HS-5 (cell line): ENCODE results near the gene UNC5B.

Source experiments
- DNase-seq: peaks from one replicate; pipeline ENCODE4 v3.0.0-alpha.2; 2012; ENCODE audit warnings: low read depth

Gene UNC5B

DNA sequence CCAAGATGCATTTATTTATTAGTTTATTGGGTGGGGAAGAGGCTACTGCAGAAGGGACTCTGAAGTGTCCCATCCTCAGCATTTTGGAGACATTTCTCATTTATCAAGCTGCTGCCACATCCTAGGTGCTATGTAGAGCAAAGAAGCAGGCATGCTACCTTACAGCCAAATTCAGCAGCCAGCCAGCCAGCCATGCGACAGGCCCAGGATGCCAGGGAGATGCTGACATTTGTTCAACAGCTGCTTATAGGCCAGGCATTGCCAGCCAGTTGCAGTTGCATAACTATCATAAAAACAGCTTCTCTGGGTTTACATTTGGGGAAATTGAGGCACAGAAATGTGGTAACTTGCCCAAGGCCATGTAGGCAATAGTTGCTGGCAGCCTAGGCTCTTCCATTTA is 109.0 kb downstream of the UNC5B start:
- no peak for DNase-seq

GRCh38 chr10:71323407-71323806 is 111.0 kb downstream of the UNC5B start:
- no peak for DNase-seq

DNA sequence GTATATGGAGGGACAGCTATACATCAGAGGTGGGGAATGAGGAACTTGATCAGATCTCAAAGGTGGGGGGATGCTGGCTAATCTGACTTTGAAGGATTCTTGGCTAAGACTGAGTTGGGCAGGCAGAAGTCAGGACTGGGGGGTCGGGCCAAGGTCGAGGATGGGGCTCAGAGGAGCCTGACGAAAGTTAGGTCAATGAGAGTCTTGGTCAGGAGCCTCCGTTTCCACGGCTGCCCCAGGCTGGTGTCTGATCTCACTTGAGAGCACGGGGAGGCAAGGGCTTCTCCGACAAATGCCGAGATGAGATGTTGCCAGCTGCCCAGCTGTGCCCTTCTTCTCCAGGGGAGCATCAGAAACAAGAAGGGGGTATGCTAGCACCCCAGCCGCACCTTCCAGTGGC is 112.4 kb downstream of the UNC5B start:
- no peak for DNase-seq

- no peak for DNase-seq
Observed at GRCh38 chr10:71325267-71325666, 112.9 kb downstream of the UNC5B start.

DNA sequence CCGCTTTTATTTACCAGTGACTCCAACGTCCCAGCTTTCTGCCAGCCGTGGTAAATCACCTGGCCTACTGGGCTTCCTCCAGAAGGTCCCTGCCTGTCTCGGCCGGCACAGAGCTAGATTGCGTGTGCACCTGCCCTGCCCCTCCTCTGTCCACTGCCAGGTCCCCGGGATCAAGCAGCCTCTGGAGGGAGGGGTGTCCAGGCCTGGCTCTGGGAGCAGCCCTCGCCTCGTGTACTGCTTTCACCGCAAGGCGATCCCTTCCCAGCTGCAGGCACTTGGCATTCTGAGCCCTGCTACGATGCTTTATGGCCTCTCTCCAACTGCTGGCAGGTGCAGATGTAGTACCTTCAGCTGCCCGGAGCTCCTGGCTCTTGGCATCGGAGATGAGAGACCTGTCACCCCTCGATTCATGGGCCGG is 114.1 kb downstream of the UNC5B start:
- no peak for DNase-seq

- DNase-seq, result no peak
Observed at GRCh38 chr10:71330789-71331404, 118.5 kb downstream of the UNC5B start.

DNA sequence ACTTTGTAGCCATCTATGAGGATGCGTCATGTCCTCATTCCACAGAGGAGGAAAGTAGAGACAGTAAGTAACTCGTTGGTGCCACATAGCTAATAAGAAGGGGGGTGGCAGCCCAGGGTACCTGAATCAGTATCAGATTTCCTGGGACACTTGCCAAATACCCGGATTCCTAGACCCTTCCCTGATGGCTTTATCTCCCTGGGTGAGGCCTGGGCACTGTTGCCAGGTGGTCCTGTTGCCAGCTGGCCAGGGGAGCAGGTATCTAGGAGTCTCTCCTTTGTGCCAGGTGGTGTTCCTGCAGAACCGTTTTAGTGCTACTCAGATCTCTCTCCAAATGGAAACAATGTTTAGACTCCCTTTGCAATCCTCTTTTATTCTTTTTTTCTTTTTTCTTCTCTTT is 119.4 kb downstream of the UNC5B start:
- no peak for DNase-seq

GRCh38 chr10:71332466-71332865 is 120.1 kb downstream of the UNC5B start:
- DNase-seq, result no peak

GRCh38 chr10:71333129-71333887 is 120.9 kb downstream of the UNC5B start:
- DNase-seq, result no peak

- DNase-seq, result no peak
Observed at GRCh38 chr10:71334221-71334791, 121.9 kb downstream of the UNC5B start.

DNA sequence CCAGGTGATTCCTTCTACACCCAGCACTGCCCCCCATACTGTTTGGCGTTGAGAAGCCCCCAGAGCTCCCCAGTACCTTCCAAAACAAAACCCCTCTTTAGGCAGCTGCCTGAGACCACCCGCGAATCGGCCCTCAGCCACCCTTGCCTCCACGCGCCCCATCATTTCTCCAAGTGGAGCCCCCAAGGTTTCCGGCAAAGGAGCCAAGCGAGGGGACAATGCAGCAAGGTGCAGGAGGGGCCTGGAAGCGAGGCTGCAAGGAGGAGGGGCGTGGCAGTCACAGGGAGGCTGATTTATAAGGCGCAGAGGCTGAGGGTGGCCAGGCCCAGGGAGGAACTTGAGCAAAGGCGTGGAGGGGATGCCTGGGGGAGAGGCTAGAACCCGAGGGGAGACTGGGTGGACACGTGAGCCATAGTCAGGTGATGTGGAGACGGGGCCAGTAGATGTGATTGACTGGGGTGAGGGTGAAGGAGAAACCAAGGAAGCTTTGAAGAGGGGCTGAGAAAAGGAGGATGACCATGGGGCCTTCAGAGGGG is 122.9 kb downstream of the UNC5B start:
- DNase-seq, result no peak

GRCh38 chr10:71336632-71337031 is 124.3 kb downstream of the UNC5B start:
- DNase-seq, result no peak

- no peak for DNase-seq
Observed at GRCh38 chr10:71337219-71337701, 124.9 kb downstream of the UNC5B start.

DNA sequence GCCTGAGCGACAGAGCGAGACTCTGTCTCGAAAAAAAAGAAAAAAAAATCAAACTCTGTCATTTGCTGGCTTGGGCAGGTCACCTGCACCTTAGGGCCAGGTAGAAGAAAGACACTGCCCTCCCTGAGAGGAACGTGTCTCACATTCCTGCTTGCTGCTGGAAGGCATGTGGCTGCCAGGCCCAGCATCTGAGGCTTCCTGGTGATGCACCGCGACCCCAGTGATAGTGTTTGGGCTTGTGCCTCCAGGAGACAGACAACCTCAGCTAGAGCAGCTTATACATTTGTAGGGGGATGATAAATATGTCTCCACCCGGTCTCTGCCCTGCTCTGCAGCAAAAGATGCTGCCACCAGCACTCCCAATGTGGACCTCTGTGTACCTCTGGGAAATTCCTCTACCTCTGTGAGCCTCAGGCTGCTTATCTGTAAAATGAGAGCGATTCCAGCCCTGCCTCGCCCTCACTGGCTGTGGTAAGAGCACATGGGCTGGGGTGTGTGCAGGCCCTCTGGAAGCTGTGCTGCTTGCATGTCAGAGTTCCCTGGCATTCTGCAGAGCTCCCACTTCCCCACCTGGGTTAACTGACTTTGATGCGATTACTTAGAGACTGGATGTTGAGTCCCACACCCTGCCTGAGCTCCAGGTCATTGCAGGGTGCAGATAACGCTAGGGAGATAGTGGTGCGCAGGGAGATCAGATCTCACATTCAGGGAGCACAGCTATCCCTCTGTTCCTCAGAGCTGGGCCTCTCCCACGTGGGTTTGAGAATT is 126.5 kb downstream of the UNC5B start:
- no peak for DNase-seq

- no peak for DNase-seq
Observed at GRCh38 chr10:71339796-71340589, 127.6 kb downstream of the UNC5B start.

GRCh38 chr10:71342573-71343391 is 130.4 kb downstream of the UNC5B start:
- no peak for DNase-seq

DNA sequence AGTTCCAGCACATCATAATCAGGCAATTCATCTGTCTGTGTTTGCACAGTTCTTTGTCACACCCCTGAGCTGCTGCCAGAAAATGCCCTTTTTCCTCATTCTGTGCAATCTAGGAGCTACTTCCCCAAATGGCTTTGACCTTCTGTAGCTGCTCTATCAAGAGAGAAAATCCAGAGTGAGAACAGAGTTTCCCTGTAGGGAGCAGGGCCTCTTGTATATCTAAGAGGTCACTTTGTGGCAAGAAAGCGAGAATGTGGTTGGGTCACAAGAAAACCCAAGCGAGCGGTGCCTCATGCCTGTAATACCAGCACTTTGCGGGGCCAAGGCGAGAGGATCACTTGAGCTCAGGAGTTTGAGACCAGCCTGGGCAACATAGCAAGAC is 131.0 kb downstream of the UNC5B start:
- DNase-seq, result no peak

DNA sequence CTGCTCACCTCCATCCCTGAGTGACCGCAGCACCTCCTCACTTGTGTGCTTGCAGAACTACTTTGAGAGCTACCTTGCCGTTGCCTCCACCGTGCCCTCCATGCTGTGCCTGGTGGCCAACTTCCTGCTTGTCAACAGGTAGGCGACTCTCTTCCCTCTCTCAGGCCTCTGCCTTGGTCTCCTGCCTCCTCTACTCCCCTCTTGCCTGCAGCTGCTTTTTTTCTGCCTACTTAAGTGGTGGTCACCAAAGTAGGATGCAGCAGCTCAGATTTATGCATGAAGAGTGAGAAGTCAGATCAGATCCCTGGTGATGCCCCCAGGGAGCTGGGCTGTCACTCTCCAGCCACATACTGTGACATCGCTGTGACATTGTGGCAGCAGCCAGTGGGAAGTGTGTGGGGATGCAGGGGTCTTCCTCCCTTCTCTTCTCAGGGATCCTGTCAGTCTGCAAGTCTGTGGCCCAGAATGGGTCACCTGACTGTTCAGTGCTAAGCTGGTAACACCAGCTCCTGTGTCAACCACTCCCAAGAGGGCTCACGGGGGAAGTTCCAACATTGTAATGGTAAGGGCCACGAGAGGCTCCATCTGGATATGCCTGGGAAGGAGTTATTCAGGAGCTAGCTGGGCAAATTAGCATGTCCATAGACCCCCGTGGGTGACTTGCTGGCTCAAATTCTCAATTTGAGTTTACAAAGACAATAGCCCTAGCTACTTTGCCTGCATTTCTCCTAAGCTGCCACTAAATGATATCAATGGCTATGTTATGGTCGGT is 132.0 kb downstream of the UNC5B start:
- DNase-seq, result no peak

- DNase-seq, result no peak
Observed at GRCh38 chr10:71344993-71345480, 132.7 kb downstream of the UNC5B start.

DNA sequence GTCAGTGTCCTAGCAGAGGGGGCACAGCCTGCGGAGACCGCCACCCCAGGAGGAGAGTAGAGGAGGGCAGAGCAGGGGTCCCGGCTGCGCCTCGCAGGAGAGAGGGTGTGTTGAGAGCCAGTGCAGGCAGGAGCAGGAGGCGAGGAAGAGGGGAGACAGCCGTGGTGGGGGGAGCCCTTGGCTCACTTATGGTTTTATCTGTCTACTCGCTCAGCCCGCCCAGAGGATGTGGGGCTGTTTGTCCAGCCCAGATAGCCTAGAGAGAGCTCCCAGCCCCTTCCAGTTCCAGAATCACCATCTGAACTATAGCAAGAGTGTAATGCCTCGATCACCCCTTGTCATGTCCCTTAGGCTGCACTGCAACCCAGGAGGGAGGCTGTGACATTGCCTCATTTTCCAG is 133.3 kb downstream of the UNC5B start:
- no peak for DNase-seq
